ENCODE results near the gene SLC48A1.

SLC48A1 gene

GRCh38 chr12:47744778-47745436 lies 28.1 kb upstream of the SLC48A1 start:
- DNase-seq = no peak

DNA sequence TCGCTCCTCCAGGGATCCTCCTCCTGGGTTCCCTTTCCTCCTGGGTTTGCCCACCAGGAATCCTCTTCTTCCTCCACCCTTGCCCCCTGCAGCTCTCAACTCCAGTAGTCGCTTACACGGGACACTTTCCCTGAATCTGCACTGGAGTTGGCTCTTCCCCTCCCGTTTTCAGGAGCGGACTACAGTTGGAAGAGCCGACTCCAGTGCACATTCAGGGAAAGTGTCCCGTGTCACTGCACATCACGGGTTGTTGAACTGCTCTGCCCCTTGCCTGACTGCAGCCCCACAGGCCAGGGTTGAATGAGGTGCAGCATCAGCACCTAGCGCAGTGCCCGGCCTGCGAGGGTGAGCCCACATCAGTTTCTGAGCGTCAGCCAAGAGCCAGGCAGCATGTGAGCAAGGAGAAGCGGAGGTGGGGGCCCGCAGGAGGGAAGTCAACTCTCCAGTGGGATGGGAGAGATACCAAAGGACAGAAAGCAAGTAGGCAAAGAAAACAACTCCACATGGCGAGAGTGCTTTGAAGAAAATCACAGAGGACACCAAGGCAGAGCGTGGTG lies 27.5 kb upstream of the SLC48A1 start:
- no peak for DNase-seq

DNA sequence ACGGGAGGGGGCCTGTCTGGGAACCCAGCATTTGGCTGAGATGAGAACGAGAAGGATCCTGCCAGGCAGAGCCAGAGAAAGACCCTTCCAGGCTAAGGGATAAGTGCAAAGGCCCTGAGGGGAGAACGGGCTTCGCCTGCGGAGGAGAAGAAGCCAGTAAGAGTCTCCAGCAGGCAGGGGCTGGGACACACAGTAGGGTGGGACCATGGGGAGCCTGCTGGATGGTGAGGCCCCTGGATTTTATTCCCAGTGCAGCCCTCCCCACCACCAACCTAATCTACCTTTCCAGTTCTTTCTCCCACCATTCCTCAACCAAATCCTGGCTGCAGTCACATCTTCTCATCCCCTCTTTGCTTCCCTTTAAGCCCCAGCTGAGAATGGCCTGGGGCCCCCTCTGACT lies 27.0 kb upstream of the SLC48A1 start:
- no peak for DNase-seq

GRCh38 chr12:47746523-47746922 lies 26.5 kb upstream of the SLC48A1 start:
- no peak for DNase-seq

DNA sequence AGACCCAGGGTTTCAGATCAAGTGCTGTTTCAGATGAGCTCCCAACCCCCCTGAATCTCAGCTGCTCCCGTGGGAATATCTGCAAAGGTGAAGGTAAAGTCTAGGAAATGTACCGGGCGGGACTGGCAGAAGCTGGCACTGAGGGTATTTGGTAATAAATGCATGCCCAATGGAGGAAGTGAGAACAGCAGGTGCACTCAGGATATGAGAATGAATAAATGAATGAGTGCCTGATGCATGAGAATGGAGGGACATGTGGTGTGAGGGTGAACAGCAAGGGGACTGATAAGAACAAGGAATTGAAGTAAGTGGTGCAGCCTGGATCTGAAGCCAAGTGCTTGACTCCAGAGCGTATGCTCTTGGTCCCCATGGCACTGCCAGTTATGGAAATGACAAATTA lies 25.9 kb upstream of the SLC48A1 start:
- no peak for DNase-seq

DNA sequence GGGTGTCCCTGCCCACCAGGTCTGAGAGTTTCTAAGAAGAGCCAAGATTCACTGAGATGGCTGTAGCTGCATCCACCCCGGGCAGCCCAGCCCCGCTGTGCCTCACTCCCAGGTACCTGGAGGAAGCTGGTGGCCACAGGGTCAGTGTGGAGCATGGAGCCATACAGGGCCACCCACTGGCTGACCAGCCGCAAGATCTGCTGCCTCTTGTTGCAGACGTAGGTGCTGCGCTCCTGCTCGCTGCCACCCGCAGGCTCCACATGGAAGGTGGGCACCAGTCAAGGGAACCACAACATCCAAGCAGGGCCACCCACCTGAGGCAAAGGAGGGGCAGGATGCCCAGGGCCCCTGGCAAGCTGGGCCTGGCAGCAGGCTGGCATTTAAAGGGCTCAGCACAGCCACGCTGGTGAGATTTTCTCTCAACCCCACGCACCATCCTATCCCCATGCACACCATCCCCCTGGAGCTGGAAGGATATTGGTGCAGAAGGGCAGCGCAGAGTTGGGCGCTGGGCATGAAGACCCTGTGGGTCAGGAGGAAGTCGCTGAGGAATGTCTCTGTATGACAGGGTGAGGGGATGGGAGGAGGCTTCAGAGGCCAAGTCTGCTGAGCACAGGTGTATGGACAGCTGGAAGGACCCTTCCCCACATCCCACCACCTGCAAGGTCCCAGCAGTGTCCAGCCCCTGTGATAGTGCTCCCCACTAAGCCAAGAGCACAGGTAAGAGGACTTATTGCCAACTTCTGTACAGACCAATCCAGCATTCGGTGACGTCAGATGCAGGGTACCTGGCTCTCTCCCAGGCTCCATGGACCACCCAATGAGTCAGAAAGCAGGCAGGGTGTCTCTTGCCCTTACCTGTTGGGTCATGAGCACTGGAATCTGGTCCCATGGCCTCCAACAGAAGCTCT lies 25.2 kb upstream of the SLC48A1 start:
- DNase-seq = no peak

GRCh38 chr12:47748507-47748828 lies 24.6 kb upstream of the SLC48A1 start:
- DNase-seq = no peak

GRCh38 chr12:47748899-47749298 lies 24.1 kb upstream of the SLC48A1 start:
- DNase-seq = no peak

GRCh38 chr12:47750229-47750798 lies 22.7 kb upstream of the SLC48A1 start:
- DNase-seq = no peak

- no peak for DNase-seq
Observed at GRCh38 chr12:47750916-47751470, 22.0 kb upstream of the SLC48A1 start.

DNA sequence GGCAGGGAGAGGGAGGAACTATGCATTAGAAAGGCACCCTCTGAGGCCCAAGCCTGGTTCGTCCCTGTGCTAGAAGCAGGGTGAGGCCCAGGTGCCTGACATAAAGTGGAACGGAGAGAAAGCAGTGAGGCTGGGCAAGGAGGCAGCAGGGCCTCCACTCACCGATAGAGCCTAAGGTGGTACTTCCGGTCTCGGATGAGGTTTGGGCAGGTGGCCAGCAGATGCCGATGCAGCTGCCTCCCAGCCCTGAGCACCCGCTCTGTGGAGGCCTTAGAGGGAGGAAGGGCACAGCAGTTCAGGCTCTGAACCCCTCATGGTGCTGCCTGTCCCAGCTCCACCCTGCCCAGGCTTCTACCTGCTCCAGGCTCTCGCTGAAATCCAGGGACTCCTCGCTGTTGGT lies 21.5 kb upstream of the SLC48A1 start:
- DNase-seq = no peak

GRCh38 chr12:47752121-47752520 lies 20.9 kb upstream of the SLC48A1 start:
- no peak for DNase-seq

DNA sequence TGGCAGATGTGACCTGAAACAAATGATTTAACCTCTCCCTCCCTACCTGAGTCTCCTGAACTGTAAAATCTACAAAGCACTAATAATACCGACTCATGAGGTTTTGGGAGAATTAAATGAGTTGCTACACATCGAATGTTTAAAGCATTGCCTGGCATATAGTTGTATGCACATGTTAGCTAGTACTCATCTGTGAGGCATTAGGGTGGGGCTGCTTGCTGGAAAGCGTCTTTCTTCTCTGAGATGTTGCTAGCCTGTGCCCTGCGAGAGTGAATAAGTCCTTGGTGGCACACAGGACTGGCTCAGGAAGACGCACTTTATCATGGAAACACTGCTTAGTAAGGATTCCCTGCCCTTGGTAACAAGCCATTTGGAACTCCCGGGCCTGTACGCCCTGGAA lies 20.5 kb upstream of the SLC48A1 start:
- no peak for DNase-seq

DNA sequence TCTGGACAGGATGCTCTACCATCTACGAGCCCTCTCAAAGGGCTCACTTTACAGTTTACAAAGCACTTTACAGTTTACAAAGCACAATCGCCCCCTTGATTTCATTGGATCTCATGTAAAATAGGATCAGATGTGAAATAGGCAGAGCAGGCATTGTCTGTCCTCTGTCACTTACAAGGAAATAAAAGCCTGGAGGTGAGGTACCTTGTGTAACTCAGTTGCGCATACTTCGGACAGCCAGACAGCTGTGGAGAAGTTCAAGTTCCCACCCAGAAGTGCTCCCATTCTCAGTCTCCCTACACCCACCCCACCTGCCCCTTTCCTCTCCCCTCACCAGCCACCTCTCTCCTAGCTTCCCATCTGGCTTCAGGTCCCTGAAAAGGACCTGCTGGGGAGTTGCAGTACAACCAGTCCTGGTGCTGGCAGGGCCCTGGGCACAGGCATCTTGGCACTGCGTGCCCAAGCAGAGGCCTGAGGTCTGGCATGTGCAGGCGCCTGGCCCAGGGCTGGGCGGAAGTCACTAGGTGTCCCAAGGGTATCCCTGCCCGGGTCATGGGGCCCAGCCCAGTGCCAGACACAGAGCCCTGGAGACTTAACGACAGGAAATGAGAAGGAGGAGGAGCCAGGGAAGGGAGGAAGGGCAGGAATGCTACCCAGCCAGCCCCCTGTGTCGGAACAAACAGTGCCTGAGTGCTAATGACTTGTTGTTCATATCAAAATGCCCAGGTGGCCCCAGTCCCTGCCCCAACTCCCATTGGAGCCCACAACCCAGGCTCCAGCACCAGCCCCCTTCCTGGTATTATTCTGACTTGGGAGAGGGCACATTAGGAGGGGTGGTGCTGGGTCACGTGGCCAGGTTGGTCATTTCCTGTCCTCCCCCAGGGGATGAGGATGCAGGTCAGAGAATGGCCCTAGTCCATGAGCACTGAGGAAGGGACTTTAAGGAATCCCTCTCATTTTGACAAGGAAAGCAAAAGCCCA lies 19.7 kb upstream of the SLC48A1 start:
- no peak for DNase-seq

- no peak for DNase-seq
Observed at GRCh38 chr12:47754126-47754525, 18.9 kb upstream of the SLC48A1 start.

DNA sequence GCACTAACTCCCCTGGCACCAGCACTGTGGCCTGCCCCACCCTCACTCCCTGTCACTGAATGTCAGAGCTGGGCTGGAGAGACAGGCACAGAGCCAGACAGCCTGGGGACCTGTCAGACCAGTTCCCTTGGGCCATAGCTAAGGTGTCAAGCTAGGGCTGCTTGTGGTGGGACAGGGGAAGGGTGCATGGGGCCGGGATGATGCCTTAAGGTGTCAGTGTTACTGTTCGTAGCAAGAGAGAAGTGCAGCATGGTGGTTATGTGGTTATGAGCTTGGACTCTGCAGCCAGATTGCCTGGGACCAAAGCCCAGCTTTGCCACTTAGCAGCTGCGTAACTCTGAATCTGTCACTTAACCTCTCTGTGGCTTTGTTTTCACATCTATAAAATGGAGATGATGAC lies 18.2 kb upstream of the SLC48A1 start:
- no peak for DNase-seq

- no peak for DNase-seq
Observed at GRCh38 chr12:47755655-47756562, 17.1 kb upstream of the SLC48A1 start.

DNA sequence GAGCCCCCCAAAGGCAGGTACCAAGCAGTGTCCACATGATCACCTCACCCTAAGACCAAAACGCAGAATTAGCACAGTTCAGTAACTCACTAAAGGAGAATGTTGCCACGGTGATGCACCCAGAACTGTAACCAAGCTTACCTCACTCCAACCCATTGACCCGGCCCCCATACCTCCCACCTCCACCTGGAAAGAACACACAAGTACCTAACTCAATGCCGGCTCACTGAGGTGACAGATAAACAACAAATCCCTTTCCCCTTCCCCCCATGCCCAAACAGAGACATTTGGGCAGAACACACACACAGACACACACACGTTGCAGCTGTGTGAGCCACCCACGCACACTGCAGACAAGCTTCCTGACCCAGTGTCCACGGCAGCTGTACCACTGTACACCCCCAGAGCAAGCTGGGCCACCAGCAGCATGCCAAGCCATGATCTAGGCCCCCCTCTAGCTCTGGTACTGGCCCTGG lies 15.6 kb upstream of the SLC48A1 start:
- DNase-seq = no peak

DNA sequence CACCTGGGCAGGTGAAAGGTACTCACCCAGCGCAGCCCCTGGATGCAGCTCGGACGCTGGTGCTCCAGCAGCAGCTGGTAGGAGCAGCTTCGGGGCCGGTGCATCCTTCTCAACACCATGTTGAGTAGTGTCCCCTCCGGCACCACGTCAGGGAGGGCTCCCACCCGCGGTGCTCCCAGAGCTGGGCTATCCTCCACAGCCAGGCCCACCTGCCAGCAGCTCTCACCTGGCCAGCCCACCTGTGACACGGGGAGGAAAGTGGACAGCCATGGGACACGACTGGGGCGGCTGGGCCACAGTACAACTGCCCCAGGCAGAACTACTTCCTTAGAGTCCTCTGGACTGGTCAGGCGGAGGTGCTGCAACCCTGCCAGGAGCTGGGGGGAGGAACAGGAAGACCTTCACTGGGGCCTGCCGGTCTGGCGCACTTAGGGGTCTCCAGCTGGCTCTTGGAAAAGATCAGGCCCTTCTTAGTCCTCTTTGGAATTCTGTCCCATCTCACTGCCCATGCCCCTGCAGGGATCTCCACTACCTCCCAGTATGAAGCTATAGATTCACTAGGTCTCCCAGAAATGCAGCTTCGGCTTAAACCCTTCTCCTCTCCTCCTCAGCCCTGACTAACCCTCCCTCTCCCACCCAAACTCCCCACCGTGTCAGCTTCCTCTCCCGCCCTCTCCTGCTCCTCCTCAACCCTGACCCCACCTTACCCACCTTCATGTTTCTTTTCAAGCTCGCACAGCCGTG lies 15.0 kb upstream of the SLC48A1 start:
- no peak for DNase-seq

GRCh38 chr12:47758584-47758833 lies 14.5 kb upstream of the SLC48A1 start:
- no peak for DNase-seq

Measured in activated CD8-positive, alpha-beta memory T cell treated with anti-CD3 and anti-CD28 coated beads for 24 hours (primary cell).